GM19455 (cell line): Measurements from ENCODE around the gene MROH9.

Experiments used
- ATAC-seq: cut with Tn5 transposase; IDR thresholded peaks from one replicate; pipeline ENCODE4 v1.9.1; 2021; ENCODE audit not compliant: unreplicated experiment

MROH9 gene

GRCh38 chr1:171081314-171081753, 146.0 kb downstream of the MROH9 start:
- no peak for ATAC-seq

GRCh38 chr1:171081763-171082201, 146.4 kb downstream of the MROH9 start:
- ATAC-seq: no peak

- ATAC-seq: no peak
Observed at GRCh38 chr1:171082606-171083005, 147.3 kb downstream of the MROH9 start.

GRCh38 chr1:171083222-171083621, 147.9 kb downstream of the MROH9 start:
- ATAC-seq: no peak

- ATAC-seq: no peak
Observed at GRCh38 chr1:171084091-171084490, 148.8 kb downstream of the MROH9 start.

- ATAC-seq: no peak
Observed at GRCh38 chr1:171084870-171085269, 149.5 kb downstream of the MROH9 start.

- ATAC-seq: no peak
Observed at GRCh38 chr1:171087896-171088295, 152.6 kb downstream of the MROH9 start.

- ATAC-seq: no peak
Observed at GRCh38 chr1:171090604-171091003, 155.3 kb downstream of the MROH9 start, which contains the start of gene FMO3. FMO3 (plus strand) TSS chr1:171090905; CDS start chr1:171092659, 1,754 bp downstream.

GRCh38 chr1:171103862-171104261, 168.5 kb downstream of the MROH9 start:
- no peak for ATAC-seq

GRCh38 chr1:171107262-171107940, 172.1 kb downstream of the MROH9 start:
- no peak for ATAC-seq

- no peak for ATAC-seq
Observed at GRCh38 chr1:171107969-171108368, 172.6 kb downstream of the MROH9 start.

GRCh38 chr1:171109966-171110365, 174.6 kb downstream of the MROH9 start:
- no peak for ATAC-seq

GRCh38 chr1:171110621-171111326, 175.4 kb downstream of the MROH9 start:
- ATAC-seq: no peak

- ATAC-seq: no peak
Observed at GRCh38 chr1:171112119-171112518, 176.8 kb downstream of the MROH9 start.

- no peak for ATAC-seq
Observed at GRCh38 chr1:171113382-171113781, 178.0 kb downstream of the MROH9 start.
